ENCODE measurements around the gene PPP2R3C. TPM values are rescaled to one million over a fixed set of nuclear protein-coding genes. Genes with fewer than 3 reads are reported as not detected.

Gene PPP2R3C
- total RNA-seq, 1 donor from 2014 or later: 29.0 TPM

- Mint-ChIP-seq H3K27me3 (no peaks in the 10 kb centered on the region), H3K27ac (no peak overlapping the region), H3K4me3 (no peak overlapping the region), H3K36me3 (peaks cover 2% of the 10 kb centered on the region), H3K4me1 (ENCODE audit: unreplicated experiment) (no peaks in the 10 kb centered on the region), H3K9me3 (no peaks in the 10 kb centered on the region)
- no peak for TF ChIP-seq CTCF (conservative IDR thresholded peaks at IDR 0.05)
- DNase-seq (ENCODE audit: extremely low spot score, unreplicated experiment): no peak
Observed at GRCh38 chr14:35140718-35141581, 19.2 kb upstream of the PPP2R3C start.

GRCh38 chr14:35138585-35138984 is 16.8 kb upstream of the PPP2R3C start:
- peaks cover 12% of the 10 kb centered on the region for H3K36me3 Mint-ChIP-seq
- no peaks in the 10 kb centered on the region for H3K9me3 Mint-ChIP-seq
- DNase-seq (ENCODE audit: extremely low spot score, unreplicated experiment): no peak
- H3K4me1 Mint-ChIP-seq (ENCODE audit: unreplicated experiment): no peaks in the 10 kb centered on the region
- no peaks in the 10 kb centered on the region for H3K27me3 Mint-ChIP-seq
- no peak overlapping the region for H3K27ac Mint-ChIP-seq
- no peak overlapping the region for H3K4me3 Mint-ChIP-seq
- TF ChIP-seq CTCF (conservative IDR thresholded peaks at IDR 0.05): no peak

GRCh38 chr14:35134329-35135123 is 12.7 kb upstream of the PPP2R3C start:
- DNase-seq (ENCODE audit: extremely low spot score, unreplicated experiment): no peak
- H3K4me1 Mint-ChIP-seq (ENCODE audit: unreplicated experiment): no peaks in the 10 kb centered on the region
- H3K9me3 Mint-ChIP-seq: no peaks in the 10 kb centered on the region
- H3K36me3 Mint-ChIP-seq: peaks cover 21% of the 10 kb centered on the region
- peak overlapping the region; percentile 13 for H3K27ac Mint-ChIP-seq
- no peak for TF ChIP-seq CTCF (conservative IDR thresholded peaks at IDR 0.05)
- H3K4me3 Mint-ChIP-seq: no peak overlapping the region
- H3K27me3 Mint-ChIP-seq: no peaks in the 10 kb centered on the region

GRCh38 chr14:35133542-35134328 is 11.9 kb upstream of the PPP2R3C start:
- H3K4me1 Mint-ChIP-seq (ENCODE audit: unreplicated experiment): no peaks in the 10 kb centered on the region
- no peak for DNase-seq (ENCODE audit: extremely low spot score, unreplicated experiment)
- peaks cover 22% of the 10 kb centered on the region for H3K36me3 Mint-ChIP-seq
- H3K27ac Mint-ChIP-seq: peak overlapping the region; percentile 26
- no peaks in the 10 kb centered on the region for H3K9me3 Mint-ChIP-seq
- no peak for TF ChIP-seq CTCF (conservative IDR thresholded peaks at IDR 0.05)
- no peaks in the 10 kb centered on the region for H3K27me3 Mint-ChIP-seq
- no peak overlapping the region for H3K4me3 Mint-ChIP-seq

GRCh38 chr14:35124127-35124526 is 2.3 kb upstream of the PPP2R3C start:
- Mint-ChIP-seq H3K27me3 (no peaks in the 10 kb centered on the region), H3K9me3 (no peaks in the 10 kb centered on the region), H3K27ac (peak overlapping the region; percentile 100), H3K4me3 (peak overlapping the region; percentile 96), H3K36me3 (peaks cover 26% of the 10 kb centered on the region), H3K4me1 (ENCODE audit: unreplicated experiment) (peaks cover 30% of the 10 kb centered on the region)
- no peak for DNase-seq (ENCODE audit: extremely low spot score, unreplicated experiment)
- TF ChIP-seq CTCF (conservative IDR thresholded peaks at IDR 0.05): no peak

All from type B pancreatic cell (in vitro differentiated cells).